Activated B cell treated with CpG ODN at 0.5 μM for 24 hours (primary cell): ENCODE measurements around the gene ITSN1. TPM values are rescaled to one million over a fixed set of nuclear protein-coding genes. Genes with fewer than 3 reads are reported as not detected.

Experiments
- ATAC-seq: fragments of 200-7000 bp; cut with Tn5 transposase; one replicate; pipeline ENCODE4 v1.10.0; 2021; ENCODE audit warnings: low read depth, mild to moderate bottlenecking, moderate library complexity
- CTCF ChIA-PET: fragments of 350-600 bp; sonication (Branson Sonifier 250); formaldehyde crosslinking; loops from one replicate; lab custom pipeline; 2021; ENCODE audit warnings: antibody characterized with exemption; lab: Charles Lee
- POLR2A ChIA-PET: fragments of 350-600 bp; sonication (Branson Sonifier 250); formaldehyde crosslinking; loops from one replicate; lab custom pipeline; 2021; ENCODE audit warnings: antibody characterized with exemption; lab: Charles Lee
- DNase-seq: peaks from one replicate; pipeline ENCODE4 v3.0.0; 2022
- H3K27ac Mint-ChIP-seq: one replicate; pipeline ENCODE4 v1.8.0; 2020; ENCODE audit warnings: mixed read lengths
- H3K27me3 Mint-ChIP-seq: one replicate; pipeline ENCODE4 v1.8.0; 2021; ENCODE audit warnings: mixed read lengths
- H3K36me3 Mint-ChIP-seq: one replicate; pipeline ENCODE4 v1.8.0; 2021; ENCODE audit warnings: low read depth, mixed read lengths
- H3K4me1 Mint-ChIP-seq: one replicate; pipeline ENCODE4 v1.8.0; 2021; ENCODE audit warnings: mixed read lengths
- H3K4me3 Mint-ChIP-seq: one replicate; pipeline ENCODE4 v1.8.0; 2020; ENCODE audit warnings: mild to moderate bottlenecking, mixed read lengths
- H3K9me3 Mint-ChIP-seq: one replicate; pipeline ENCODE4 v1.8.0; 2020; ENCODE audit warnings: mixed read lengths
- CTCF ChIP-seq: fragments of 200-600 bp; IDR thresholded peaks from one replicate; pipeline ENCODE4 v1.8.0; 2022; ENCODE audit warnings: antibody characterized with exemption, mild to moderate bottlenecking
- intact Hi-C: fragments of 100-400 bp; cut with micrococcal nuclease; formaldehyde crosslinking; loops from one replicate; pipeline ENCODE4 v1.15.1; 2024
- total RNA-seq: library from RNA; stranded (reverse); gene quantifications from 2 replicates; pipeline ENCODE4 v1.2.3, GENCODE V29; 2022

The ITSN1 gene
- total RNA-seq, 1 donor from 2014 or later = 2.9 TPM

DNA sequence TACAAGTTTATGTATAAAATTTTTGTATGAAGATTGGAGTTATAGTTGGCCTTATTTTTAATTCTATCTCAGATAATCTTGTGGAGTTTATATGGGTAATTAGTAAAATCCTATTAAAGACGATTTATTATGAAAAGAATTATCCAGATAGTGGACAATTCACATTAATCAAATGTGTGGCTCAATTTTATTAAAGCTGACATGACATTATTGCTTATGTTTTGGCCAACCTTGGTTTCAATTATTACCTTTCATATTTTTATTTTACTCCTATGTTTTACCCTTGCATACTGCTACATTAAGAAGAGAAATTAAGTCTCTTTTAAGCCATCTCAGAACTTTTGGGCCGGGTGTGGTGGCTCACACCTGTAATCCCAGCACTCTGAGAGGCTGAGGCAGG is 110.0 kb downstream of the ITSN1 start:
- no peak overlapping the region for H3K27ac Mint-ChIP-seq
- peaks cover 5% of the 10 kb centered on the region for H3K9me3 Mint-ChIP-seq
- ATAC-seq (no peak), DNase-seq (no peak)
- CTCF ChIA-PET = no interaction called here
- intact Hi-C loops = no loop called here
- no peaks in the 10 kb centered on the region for H3K36me3 Mint-ChIP-seq
- POLR2A ChIA-PET = no interaction called here
- no peak overlapping the region for H3K4me3 Mint-ChIP-seq
- no peak for TF ChIP-seq CTCF
- peaks cover 4% of the 10 kb centered on the region for H3K27me3 Mint-ChIP-seq
- no peaks in the 10 kb centered on the region for H3K4me1 Mint-ChIP-seq

- DNase-seq (no peak), ATAC-seq (no peak)
- Mint-ChIP-seq H3K36me3 (no peaks in the 10 kb centered on the region), H3K4me3 (no peak overlapping the region), H3K27me3 (peaks cover 4% of the 10 kb centered on the region), H3K4me1 (no peaks in the 10 kb centered on the region), H3K9me3 (no peaks in the 10 kb centered on the region), H3K27ac (no peak overlapping the region)
- TF ChIP-seq CTCF = no peak
- ChIA-PET POLR2A (no interaction called here), CTCF (no interaction called here)
- intact Hi-C loops = no loop called here
Measured at GRCh38 chr21:33753886-33754285, 111.6 kb downstream of the ITSN1 start.

DNA sequence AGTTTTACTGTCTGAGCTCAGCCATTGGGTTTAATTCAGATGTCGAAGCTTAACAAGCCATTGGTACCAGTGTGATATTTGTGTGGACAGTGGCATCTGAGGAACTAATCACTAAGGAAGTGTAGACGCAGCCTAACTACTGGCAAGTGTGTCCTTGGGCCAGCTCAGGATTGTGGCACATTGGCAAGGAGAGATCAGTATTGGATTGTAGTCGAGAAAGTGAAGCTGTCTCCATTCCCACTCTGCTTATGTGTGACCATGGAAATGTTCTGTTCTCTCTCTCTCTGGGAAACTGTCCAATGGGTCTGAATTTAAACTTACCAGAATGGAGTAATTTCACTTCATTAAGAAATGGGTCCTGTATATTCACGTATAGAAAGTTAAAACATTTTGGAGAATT is 112.2 kb downstream of the ITSN1 start:
- no peak overlapping the region for H3K4me3 Mint-ChIP-seq
- no peaks in the 10 kb centered on the region for H3K4me1 Mint-ChIP-seq
- H3K9me3 Mint-ChIP-seq = no peaks in the 10 kb centered on the region
- no peaks in the 10 kb centered on the region for H3K36me3 Mint-ChIP-seq
- H3K27me3 Mint-ChIP-seq = peaks cover 4% of the 10 kb centered on the region
- intact Hi-C loops = no loop called here
- TF ChIP-seq CTCF = no peak
- POLR2A ChIA-PET = no interaction called here
- ATAC-seq (no peak), DNase-seq (no peak)
- CTCF ChIA-PET = no interaction called here
- no peak overlapping the region for H3K27ac Mint-ChIP-seq

GRCh38 chr21:33755354-33755753 is 113.1 kb downstream of the ITSN1 start:
- H3K27me3 Mint-ChIP-seq = peaks cover 4% of the 10 kb centered on the region
- no peaks in the 10 kb centered on the region for H3K36me3 Mint-ChIP-seq
- POLR2A ChIA-PET = no interaction called here
- intact Hi-C loops = no loop called here
- H3K4me1 Mint-ChIP-seq = no peaks in the 10 kb centered on the region
- H3K4me3 Mint-ChIP-seq = no peak overlapping the region
- ATAC-seq = no peak
- H3K27ac Mint-ChIP-seq = no peak overlapping the region
- no peak for DNase-seq
- H3K9me3 Mint-ChIP-seq = no peaks in the 10 kb centered on the region
- CTCF ChIA-PET = no interaction called here
- TF ChIP-seq CTCF = no peak

- ChIA-PET CTCF (no interaction called here), POLR2A (no interaction called here)
- intact Hi-C loops = no loop called here
- no peak for TF ChIP-seq CTCF
- no peaks in the 10 kb centered on the region for H3K4me1 Mint-ChIP-seq
- no peak for DNase-seq
- no peaks in the 10 kb centered on the region for H3K27me3 Mint-ChIP-seq
- no peak for ATAC-seq
- no peak overlapping the region for H3K4me3 Mint-ChIP-seq
- no peak overlapping the region for H3K27ac Mint-ChIP-seq
- H3K9me3 Mint-ChIP-seq = no peaks in the 10 kb centered on the region
- no peaks in the 10 kb centered on the region for H3K36me3 Mint-ChIP-seq
Measured at GRCh38 chr21:33760641-33761440, 118.5 kb downstream of the ITSN1 start.
